Stimulated activated CD8-positive, alpha-beta memory T cell treated with anti-CD3 and anti-CD28 coated beads, Interleukin-7, amount 100 ng/mL, for 24 hours (primary cell): ENCODE data around the gene BIK.
"Not testable (repeated sequence)": the region's sequence is repeated elsewhere in the genome, so short reads cannot be mapped to it uniquely, and the experiment has no call there.

Experiments
- DNase-seq: peaks from one replicate; pipeline ENCODE4 v3.0.0-alpha.2; 2020; ENCODE audit warnings: low read depth

The BIK gene

GRCh38 chr22:43136255-43136654 is 25.7 kb downstream of the BIK start:
- DNase-seq = no peak

- DNase-seq = no peak
Measured at GRCh38 chr22:43136801-43137200, 26.3 kb downstream of the BIK start.

- peak; percentile 67 for DNase-seq
Measured at GRCh38 chr22:43142880-43143562, 32.5 kb downstream of the BIK start, which contains the start of gene MCAT. MCAT (minus strand) TSS chr22:43143398; CDS start chr22:43143348, 50 bp downstream.

- DNase-seq = no peak
Measured at GRCh38 chr22:43144949-43145348, 34.4 kb downstream of the BIK start.

GRCh38 chr22:43145371-43145770 is 34.8 kb downstream of the BIK start:
- not testable (repeated sequence) for DNase-seq

- DNase-seq = not testable (repeated sequence)
Measured at GRCh38 chr22:43146332-43146731, 35.8 kb downstream of the BIK start.

GRCh38 chr22:43147821-43148220 is 37.3 kb downstream of the BIK start:
- no peak for DNase-seq

- DNase-seq = no peak
Measured at GRCh38 chr22:43148581-43148980, 38.0 kb downstream of the BIK start.

GRCh38 chr22:43150731-43151206 is 40.2 kb downstream of the BIK start:
- DNase-seq = no peak

GRCh38 chr22:43151251-43152002 is 40.9 kb downstream of the BIK start, which contains the start of gene TSPO:
TSPO (plus strand) TSS chr22:43151559; CDS start chr22:43159239, 7,680 bp downstream.
- peak; percentile 38 for DNase-seq

- DNase-seq = no peak
Measured at GRCh38 chr22:43152003-43152356, 41.4 kb downstream of the BIK start.

- DNase-seq = no peak
Measured at GRCh38 chr22:43152357-43153071, 42.0 kb downstream of the BIK start.

GRCh38 chr22:43153899-43154298 is 43.3 kb downstream of the BIK start:
- no peak for DNase-seq

GRCh38 chr22:43154887-43155536 is 44.5 kb downstream of the BIK start:
- DNase-seq = no peak

- no peak for DNase-seq
Measured at GRCh38 chr22:43155789-43156188, 45.2 kb downstream of the BIK start.

- no peak for DNase-seq
Measured at GRCh38 chr22:43156413-43156812, 45.9 kb downstream of the BIK start.

- DNase-seq = no peak
Measured at GRCh38 chr22:43157874-43158546, 47.5 kb downstream of the BIK start.

GRCh38 chr22:43158778-43159483 is 48.4 kb downstream of the BIK start:
- no peak for DNase-seq

GRCh38 chr22:43159484-43160178 is 49.1 kb downstream of the BIK start:
- no peak for DNase-seq

- no peak for DNase-seq
Measured at GRCh38 chr22:43160497-43161126, 50.1 kb downstream of the BIK start.
